ENCODE data around the gene AMPD2. TPM values are rescaled to one million over a fixed set of nuclear protein-coding genes. Genes with fewer than 3 reads are reported as not detected.

AMPD2 gene
- polyA plus RNA-seq, 2 of the 4 experiments (the other 2 are of a cell fraction) = 19.3 to 47.2 TPM

DNA sequence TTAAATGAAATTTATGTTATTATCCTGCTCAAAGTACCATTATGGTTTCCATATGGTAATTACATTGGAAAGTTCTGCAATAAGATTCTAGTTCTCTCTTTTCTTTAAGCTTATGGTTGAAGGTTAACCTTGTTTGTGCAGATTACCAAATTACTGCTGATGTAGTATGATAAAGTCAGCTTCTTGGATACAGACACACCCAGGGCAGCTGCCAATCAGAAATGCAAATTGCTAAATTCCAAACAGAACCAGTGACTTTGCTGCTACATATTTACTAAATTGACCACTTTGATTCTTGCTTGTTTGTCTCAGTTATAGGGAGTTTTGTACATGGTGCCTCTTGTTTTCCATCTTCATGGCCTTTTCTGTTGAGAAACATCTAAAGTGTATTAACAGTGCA lies 26.7 kb upstream of the AMPD2 start:
- no peak overlapping the region for H3K27ac ChIP-seq
- no peak for DNase-seq (ENCODE audit: low read depth in 1 of 2, low spot score in 1 of 2)
- H3K4me3 ChIP-seq = no peak overlapping the region
- TF ChIP-seq HEYL (CRISPR knock-in tag; IDR thresholded peaks at IDR 0.05) (no peak), ZSCAN20 (CRISPR knock-in tag; IDR thresholded peaks at IDR 0.05) (no peak), FOSB (CRISPR knock-in tag; IDR thresholded peaks at IDR 0.05) (no peak), CHD2 (IDR thresholded peaks at IDR 0.05; ENCODE audit: low read length, partially characterized antibody) (no peak), RARB (CRISPR knock-in tag; IDR thresholded peaks at IDR 0.05) (no peak), KDM1A (IDR thresholded peaks at IDR 0.05; ENCODE audit: low read depth) (no peak), SREBF2 (IDR thresholded peaks at IDR 0.05) (no peak)
- TF ChIP-seq, protein P1, sequence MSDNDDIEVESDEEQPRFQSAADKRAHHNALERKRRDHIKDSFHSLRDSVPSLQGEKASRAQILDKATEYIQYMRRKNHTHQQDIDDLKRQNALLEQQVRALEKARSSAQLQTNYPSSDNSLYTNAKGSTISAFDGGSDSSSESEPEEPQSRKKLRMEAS (IDR thresholded peaks at IDR 0.05) = no peak
- TF ChIP-seq, protein P2, sequence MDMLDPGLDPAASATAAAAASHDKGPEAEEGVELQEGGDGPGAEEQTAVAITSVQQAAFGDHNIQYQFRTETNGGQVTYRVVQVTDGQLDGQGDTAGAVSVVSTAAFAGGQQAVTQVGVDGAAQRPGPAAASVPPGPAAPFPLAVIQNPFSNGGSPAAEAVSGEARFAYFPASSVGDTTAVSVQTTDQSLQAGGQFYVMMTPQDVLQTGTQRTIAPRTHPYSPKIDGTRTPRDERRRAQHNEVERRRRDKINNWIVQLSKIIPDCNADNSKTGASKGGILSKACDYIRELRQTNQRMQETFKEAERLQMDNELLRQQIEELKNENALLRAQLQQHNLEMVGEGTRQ (IDR thresholded peaks at IDR 0.05) = no peak
- TF ChIP-seq, protein P3, sequence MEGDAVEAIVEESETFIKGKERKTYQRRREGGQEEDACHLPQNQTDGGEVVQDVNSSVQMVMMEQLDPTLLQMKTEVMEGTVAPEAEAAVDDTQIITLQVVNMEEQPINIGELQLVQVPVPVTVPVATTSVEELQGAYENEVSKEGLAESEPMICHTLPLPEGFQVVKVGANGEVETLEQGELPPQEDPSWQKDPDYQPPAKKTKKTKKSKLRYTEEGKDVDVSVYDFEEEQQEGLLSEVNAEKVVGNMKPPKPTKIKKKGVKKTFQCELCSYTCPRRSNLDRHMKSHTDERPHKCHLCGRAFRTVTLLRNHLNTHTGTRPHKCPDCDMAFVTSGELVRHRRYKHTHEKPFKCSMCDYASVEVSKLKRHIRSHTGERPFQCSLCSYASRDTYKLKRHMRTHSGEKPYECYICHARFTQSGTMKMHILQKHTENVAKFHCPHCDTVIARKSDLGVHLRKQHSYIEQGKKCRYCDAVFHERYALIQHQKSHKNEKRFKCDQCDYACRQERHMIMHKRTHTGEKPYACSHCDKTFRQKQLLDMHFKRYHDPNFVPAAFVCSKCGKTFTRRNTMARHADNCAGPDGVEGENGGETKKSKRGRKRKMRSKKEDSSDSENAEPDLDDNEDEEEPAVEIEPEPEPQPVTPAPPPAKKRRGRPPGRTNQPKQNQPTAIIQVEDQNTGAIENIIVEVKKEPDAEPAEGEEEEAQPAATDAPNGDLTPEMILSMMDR (IDR thresholded peaks at IDR 0.05) = no peak
- TF ChIP-seq, protein P4, sequence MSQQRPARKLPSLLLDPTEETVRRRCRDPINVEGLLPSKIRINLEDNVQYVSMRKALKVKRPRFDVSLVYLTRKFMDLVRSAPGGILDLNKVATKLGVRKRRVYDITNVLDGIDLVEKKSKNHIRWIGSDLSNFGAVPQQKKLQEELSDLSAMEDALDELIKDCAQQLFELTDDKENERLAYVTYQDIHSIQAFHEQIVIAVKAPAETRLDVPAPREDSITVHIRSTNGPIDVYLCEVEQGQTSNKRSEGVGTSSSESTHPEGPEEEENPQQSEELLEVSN (IDR thresholded peaks at IDR 0.05; ENCODE audit: borderline replicate concordance, low read depth) = no peak
- no peak overlapping the region for H3K4me2 ChIP-seq
- ChIA-PET CTCF (no interaction called here), POLR2A (no interaction called here)
- H3K4me1 ChIP-seq = no peaks in the 10 kb centered on the region
- FAIRE-seq = no peak
- no peak for ATAC-seq
- no peaks in the 10 kb centered on the region for H3K9me3 ChIP-seq

DNA sequence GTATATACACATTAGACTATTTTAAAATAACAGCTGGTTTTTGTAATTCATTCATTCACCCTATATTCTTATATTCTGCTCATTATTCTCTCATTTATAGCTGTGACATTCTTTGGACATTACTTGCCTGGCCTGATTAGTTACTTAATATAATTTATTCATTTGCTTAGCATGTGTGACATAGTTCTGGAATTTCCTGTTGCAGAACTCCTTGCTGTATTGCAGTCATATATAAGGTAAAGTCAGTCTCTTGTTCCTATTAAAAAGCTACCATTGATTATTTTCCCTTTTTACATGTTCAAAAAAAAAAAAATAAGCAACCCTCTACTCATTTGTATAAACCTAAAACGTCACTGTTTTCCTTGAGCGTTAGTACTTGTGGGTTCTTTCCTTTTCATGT lies 24.1 kb upstream of the AMPD2 start:
- FAIRE-seq (no peak), ATAC-seq (no peak), DNase-seq (ENCODE audit: low read depth in 1 of 2, low spot score in 1 of 2) (no peak)
- 90% methylated on average over 2 of the region's 2 CpGs for WGBS (ENCODE audit: missing lambda C conversion rate)
- POLR2A ChIA-PET = no interaction called here
- no peaks in the 10 kb centered on the region for H3K4me1 ChIP-seq
- H3K4me2 ChIP-seq = no peak overlapping the region
- TF ChIP-seq NR3C1 (IDR thresholded peaks at IDR 0.05) = no peak
- TF ChIP-seq KDM1A (IDR thresholded peaks at IDR 0.05; ENCODE audit: low read depth) = no peak
- TF ChIP-seq ZNF302 (CRISPR knock-in tag; IDR thresholded peaks at IDR 0.05) = no peak
- TF ChIP-seq HOXA7 (CRISPR knock-in tag; IDR thresholded peaks at IDR 0.05) = no peak
- no peak for TF ChIP-seq EP300 (IDR thresholded peaks at IDR 0.05)
- TF ChIP-seq HEYL (CRISPR knock-in tag; IDR thresholded peaks at IDR 0.05) = no peak
- TF ChIP-seq HOXB13 (CRISPR knock-in tag; IDR thresholded peaks at IDR 0.05; ENCODE audit: low read depth) = no peak
- TF ChIP-seq CBX8 (IDR thresholded peaks at IDR 0.05) = no peak
- no peak for TF ChIP-seq RNF2 (IDR thresholded peaks at IDR 0.05; ENCODE audit: borderline replicate concordance, low read depth)
- TF ChIP-seq NFE2L2 (conservative IDR thresholded peaks at IDR 0.05; ENCODE audit: low read length) = no peak
- no peak for TF ChIP-seq RAD21 (conservative IDR thresholded peaks at IDR 0.05 in 1 of 2, IDR thresholded peaks at IDR 0.05 in 1 of 2)
- TF ChIP-seq BHLHE40 (IDR thresholded peaks at IDR 0.05; ENCODE audit: low read depth, low read length) = no peak
- TF ChIP-seq ZFP36 (IDR thresholded peaks at IDR 0.05; ENCODE audit: borderline replicate concordance, partially characterized antibody) = no peak
- TF ChIP-seq EHMT2 (IDR thresholded peaks at IDR 0.05; ENCODE audit: low read depth) = no peak
- TF ChIP-seq NPAS2 (CRISPR knock-in tag; IDR thresholded peaks at IDR 0.05; ENCODE audit: borderline replicate concordance) = no peak
- TF ChIP-seq POLR2AphosphoS2 (conservative IDR thresholded peaks at IDR 0.05; ENCODE audit: low read length) = no peak
- no peak for TF ChIP-seq RARB (CRISPR knock-in tag; IDR thresholded peaks at IDR 0.05)
- TF ChIP-seq MYC (IDR thresholded peaks at IDR 0.05; ENCODE audit: borderline replicate concordance, low read length) = no peak
- no peak for TF ChIP-seq PHF8 (IDR thresholded peaks at IDR 0.05; ENCODE audit: borderline replicate concordance, low read depth)
- CTCF ChIA-PET = interaction anchor here (0.7 to 1.4 kb wide), 2 partner anchors 10 to 19 kb away, joined by 3 to 5 read pairs; no protein-coding TSS in a partner anchor
- H3K9me3 ChIP-seq = no peaks in the 10 kb centered on the region
- H3K4me3 ChIP-seq = no peak overlapping the region
- no peak overlapping the region for H3K27ac ChIP-seq
